ENCODE measurements around the gene KRTAP5-7.
"Not testable (repeated sequence)": the region's sequence is repeated elsewhere in the genome, so short reads cannot be mapped to it uniquely, and the experiment has no call there.

KRTAP5-7 gene

GRCh38 chr11:71532036-71532610, 5.1 kb downstream of the KRTAP5-7 start:
- ChIA-PET CTCF (no interaction called here), POLR2A (ENCODE audit: low non-redundant PET) (no interaction called here)
- no peak overlapping the region for H3K27ac ChIP-seq
- TF ChIP-seq CTCF (conservative IDR thresholded peaks at IDR 0.05; ENCODE audit: low read depth) = no peak
- DNase-seq (ENCODE audit: low spot score) = no peak

GRCh38 chr11:71534711-71535608, 7.9 kb downstream of the KRTAP5-7 start:
- CTCF ChIA-PET; POLR2A ChIA-PET (ENCODE audit: low non-redundant PET); H3K27ac ChIP-seq; DNase-seq (ENCODE audit: low spot score): not testable (repeated sequence)

DNA sequence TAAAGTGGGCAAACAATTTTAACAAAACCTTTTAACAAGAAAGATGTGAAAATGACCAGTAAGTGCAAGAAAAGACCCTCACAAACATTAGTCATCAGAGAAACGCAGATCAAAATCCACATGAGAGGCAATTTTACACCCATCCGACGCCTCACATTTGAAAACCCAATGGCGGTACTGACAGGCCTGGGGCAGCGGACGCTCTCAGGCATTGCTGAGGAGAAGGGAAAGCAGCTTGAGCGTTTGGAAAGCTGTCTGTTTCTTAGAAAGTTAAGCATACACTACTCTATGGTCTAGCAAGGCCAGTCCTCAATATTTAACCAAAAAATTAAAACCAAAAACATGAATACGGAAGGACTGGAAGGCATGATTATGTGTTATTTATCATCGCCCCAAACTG, 8.8 kb downstream of the KRTAP5-7 start:
- no peak overlapping the region for H3K27ac ChIP-seq
- no peak for TF ChIP-seq CTCF (conservative IDR thresholded peaks at IDR 0.05; ENCODE audit: low read depth)
- ChIA-PET POLR2A (ENCODE audit: low non-redundant PET) (no interaction called here), CTCF (no interaction called here)
- no peak for DNase-seq (ENCODE audit: low spot score)

DNA sequence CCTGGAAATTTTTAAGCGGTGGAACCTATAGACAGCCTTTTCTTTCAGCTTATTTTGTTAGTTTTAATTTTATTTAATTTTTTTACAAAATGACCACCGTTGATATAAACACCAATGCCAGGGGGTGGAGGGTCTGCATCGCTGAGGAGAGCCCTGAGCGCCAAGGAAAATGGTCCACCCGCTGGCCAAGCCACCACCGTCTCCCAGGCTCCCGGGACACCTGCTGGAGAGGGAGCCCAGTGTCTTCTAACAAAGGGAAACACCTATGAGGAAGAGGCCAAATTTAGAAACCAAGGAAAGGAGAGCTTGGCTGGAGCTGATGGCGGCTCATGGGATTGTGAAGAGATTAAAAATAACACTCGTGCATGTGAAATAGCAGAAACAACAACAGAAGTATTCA, 10.5 kb downstream of the KRTAP5-7 start:
- DNase-seq (ENCODE audit: low spot score) = no peak
- ChIA-PET POLR2A (ENCODE audit: low non-redundant PET) (no interaction called here), CTCF (interaction anchor here (0.7 to 1.0 kb wide), 2 partner anchors 16 to 22 kb away, joined by 3 to 6 read pairs; no protein-coding TSS in a partner anchor)
- no peak for TF ChIP-seq CTCF (conservative IDR thresholded peaks at IDR 0.05; ENCODE audit: low read depth)
- H3K27ac ChIP-seq = no peak overlapping the region

GRCh38 chr11:71537977-71538665, 11.1 kb downstream of the KRTAP5-7 start, which contains the start of gene KRTAP5-8:
KRTAP5-8 (plus strand) TSS chr11:71538025; CDS start chr11:71538056, 31 bp downstream.
- CTCF ChIA-PET = interaction anchor here (0.7 kb wide), 1 partner anchor 16 kb away, joined by 6 read pairs; no protein-coding TSS in a partner anchor
- DNase-seq (ENCODE audit: low spot score); H3K27ac ChIP-seq; POLR2A ChIA-PET (ENCODE audit: low non-redundant PET): not testable (repeated sequence)

- POLR2A ChIA-PET (ENCODE audit: low non-redundant PET) = no interaction called here
- no peak overlapping the region for H3K27ac ChIP-seq
- TF ChIP-seq CTCF (conservative IDR thresholded peaks at IDR 0.05; ENCODE audit: low read depth) = no peak
- no peak for DNase-seq (ENCODE audit: low spot score)
- CTCF ChIA-PET = no interaction called here
These were observed 11.6 kb downstream of the KRTAP5-7 start for GRCh38 chr11:71538666-71538990.

DNA sequence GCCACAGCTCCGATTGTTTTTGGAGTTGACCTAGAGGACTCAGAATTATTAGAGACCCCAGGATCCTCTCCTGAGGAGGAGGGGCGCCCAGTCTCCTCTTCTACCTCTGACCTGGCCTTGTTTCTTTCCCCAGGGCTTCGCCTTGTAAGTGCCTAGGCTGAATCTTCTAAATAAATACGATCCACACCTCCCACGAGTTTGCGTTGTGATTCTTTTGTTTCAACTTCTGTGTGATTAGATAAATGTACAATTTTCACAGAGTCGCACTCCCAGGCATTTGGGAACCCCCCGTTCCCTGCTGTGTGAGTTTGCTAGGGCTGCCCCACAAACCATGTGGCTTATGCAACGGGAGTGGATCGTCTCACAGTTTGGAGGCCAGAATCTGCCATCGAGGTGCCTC, 11.9 kb downstream of the KRTAP5-7 start:
- no peak overlapping the region for H3K27ac ChIP-seq
- no peak for TF ChIP-seq CTCF (conservative IDR thresholded peaks at IDR 0.05; ENCODE audit: low read depth)
- DNase-seq (ENCODE audit: low spot score) = no peak
- ChIA-PET CTCF (no interaction called here), POLR2A (ENCODE audit: low non-redundant PET) (no interaction called here)

DNA sequence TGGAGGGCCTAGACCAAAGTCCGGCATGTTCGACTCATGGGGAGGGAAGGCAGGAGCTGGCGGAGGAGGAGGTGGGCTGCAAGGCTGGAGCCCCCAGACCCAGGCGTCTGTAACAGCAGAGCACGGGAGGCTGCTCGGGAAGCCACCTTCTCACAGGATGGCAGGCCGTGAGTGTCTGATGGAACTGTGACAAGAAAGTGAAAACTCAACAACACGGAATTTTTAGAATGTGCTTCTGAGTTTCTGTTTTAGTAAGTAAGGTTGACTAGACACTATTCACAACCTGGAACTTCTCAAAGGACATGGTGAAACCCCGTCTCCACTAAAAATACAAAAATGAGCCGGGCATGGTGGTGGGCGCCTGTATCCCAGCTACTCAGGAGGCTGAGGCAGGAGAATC, 12.9 kb downstream of the KRTAP5-7 start:
- CTCF ChIA-PET; POLR2A ChIA-PET (ENCODE audit: low non-redundant PET); H3K27ac ChIP-seq; DNase-seq (ENCODE audit: low spot score): not testable (repeated sequence)

DNA sequence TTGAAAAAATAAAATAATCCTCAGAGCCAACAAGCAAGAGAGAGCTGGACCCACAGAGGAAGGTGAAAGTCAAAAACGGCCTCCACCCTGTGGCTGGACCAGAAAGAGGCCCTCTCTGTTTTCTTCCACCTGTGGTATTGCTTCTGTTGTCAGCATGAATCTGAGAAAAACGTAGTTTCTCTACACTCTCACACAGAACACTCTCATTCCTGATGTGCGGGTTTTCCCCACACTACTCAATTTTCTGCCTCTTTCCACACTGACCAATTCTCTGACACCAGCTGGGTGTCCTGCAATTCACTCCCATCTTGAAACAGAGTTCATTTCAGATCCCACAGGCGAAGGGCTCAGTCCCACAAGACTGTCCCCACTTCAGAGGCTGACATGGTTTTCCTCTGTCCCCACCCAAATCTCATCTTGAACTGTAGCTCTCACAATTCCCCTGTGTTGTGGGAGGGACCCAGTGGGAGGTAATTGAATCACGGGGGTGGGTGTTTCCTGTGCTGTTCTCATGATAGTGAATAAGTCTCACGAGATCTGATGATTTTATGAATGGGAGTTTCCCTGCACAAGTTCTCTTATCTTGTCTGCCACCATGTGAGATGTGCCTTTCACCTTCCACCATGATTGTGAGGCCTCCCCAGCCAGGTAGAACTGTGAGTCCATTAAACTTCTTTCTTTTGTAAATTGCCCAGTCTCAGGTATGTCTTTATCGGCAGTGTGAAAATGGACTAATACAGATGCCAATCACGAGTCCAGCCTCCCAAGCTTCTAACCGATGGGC, 13.6 kb downstream of the KRTAP5-7 start:
- CTCF ChIA-PET; DNase-seq (ENCODE audit: low spot score); H3K27ac ChIP-seq; POLR2A ChIA-PET (ENCODE audit: low non-redundant PET): not testable (repeated sequence)

Data from RWPE1 (cell line).